ENCODE results near the gene HMGB1. TPM values are rescaled to one million over a fixed set of nuclear protein-coding genes. Genes with fewer than 3 reads are reported as not detected.
A peak's percentile ranks its signal among the peaks of the same experiment; 100 is the strongest.

The HMGB1 gene
- 1,487 and 1,662 TPM in 2 replicates for total RNA-seq (2014; rRNA removed; shearing (Covaris generic))

GRCh38 chr13:30465593-30466357, at the start of gene HMGB1:
Gene HMGB1, minus strand, starts transcription at chr13:30465936. Its CDS starts 2,256 bp downstream, at chr13:30463680.
- Histone ChIP-seq H3K4me1 (peaks cover 20% of the 10 kb centered on the region), H3K27ac (peak within 1 kb of the TSS; percentile 97)

GRCh38 chr13:30510811-30511371, 45.2 kb upstream of the HMGB1 start:
- no peak for DNase-seq

More at GRCh38 chr13:30465593-30466357, at the start of gene HMGB1:
- Histone ChIP-seq H3K27me3 (no peaks in the 10 kb centered on the region), H3K4me3 (peak within 1 kb of the TSS; percentile 99), H3K9me3 (replicated peaks) (no peaks in the 10 kb centered on the region), H3K36me3 (peaks cover 31% of the 10 kb centered on the region)
- DNase-seq, result peak; percentile 100

GRCh38 chr13:30510091-30510490, 44.4 kb upstream of the HMGB1 start:
- DNase-seq, result no peak
- Histone ChIP-seq H3K27ac (no peak overlapping the region), H3K4me3 (no peak overlapping the region), H3K4me1 (no peaks in the 10 kb centered on the region), H3K27me3 (no peaks in the 10 kb centered on the region), H3K9me3 (replicated peaks) (no peaks in the 10 kb centered on the region), H3K36me3 (no peaks in the 10 kb centered on the region)

More at GRCh38 chr13:30510811-30511371, 45.2 kb upstream of the HMGB1 start:
- no peak overlapping the region for H3K27ac ChIP-seq
- no peak overlapping the region for H3K4me3 ChIP-seq
- H3K9me3 ChIP-seq (replicated peaks), result no peaks in the 10 kb centered on the region
- H3K4me1 ChIP-seq, result no peaks in the 10 kb centered on the region
- no peaks in the 10 kb centered on the region for H3K27me3 ChIP-seq
- no peaks in the 10 kb centered on the region for H3K36me3 ChIP-seq

- Histone ChIP-seq H3K4me1 (no peaks in the 10 kb centered on the region), H3K4me3 (no peak overlapping the region), H3K27ac (no peak overlapping the region), H3K27me3 (no peaks in the 10 kb centered on the region), H3K36me3 (no peaks in the 10 kb centered on the region), H3K9me3 (replicated peaks) (no peaks in the 10 kb centered on the region)
- DNase-seq, result no peak
Observed at GRCh38 chr13:30509254-30510050, 43.7 kb upstream of the HMGB1 start.

GRCh38 chr13:30504081-30504480, 38.3 kb upstream of the HMGB1 start:
- no peaks in the 10 kb centered on the region for H3K4me1 ChIP-seq
- no peaks in the 10 kb centered on the region for H3K9me3 ChIP-seq (replicated peaks)
- DNase-seq, result no peak
- no peak overlapping the region for H3K27ac ChIP-seq
- H3K36me3 ChIP-seq, result no peaks in the 10 kb centered on the region
- peaks cover 5% of the 10 kb centered on the region; the same call in 1 of the 2 replicates for H3K27me3 ChIP-seq
- no peak overlapping the region for H3K4me3 ChIP-seq

- Histone ChIP-seq H3K9me3 (replicated peaks) (no peaks in the 10 kb centered on the region), H3K27me3 (peaks cover 5% of the 10 kb centered on the region; the same call in 1 of the 2 replicates), H3K4me1 (no peaks in the 10 kb centered on the region), H3K4me3 (no peak overlapping the region), H3K27ac (no peak overlapping the region), H3K36me3 (no peaks in the 10 kb centered on the region)
- no peak for DNase-seq
Observed at GRCh38 chr13:30502237-30502636, 36.5 kb upstream of the HMGB1 start.

- Histone ChIP-seq H3K9me3 (replicated peaks) (no peaks in the 10 kb centered on the region), H3K27me3 (peaks cover 5% of the 10 kb centered on the region; the same call in 1 of the 2 replicates), H3K36me3 (no peaks in the 10 kb centered on the region), H3K27ac (no peak overlapping the region), H3K4me3 (no peak overlapping the region), H3K4me1 (no peaks in the 10 kb centered on the region)
- DNase-seq, result no peak
Observed at GRCh38 chr13:30499338-30499737, 33.6 kb upstream of the HMGB1 start.

- Histone ChIP-seq H3K9me3 (replicated peaks) (no peaks in the 10 kb centered on the region), H3K4me3 (no peak overlapping the region)
- DNase-seq, result no peak
Observed at GRCh38 chr13:30496147-30496546, 30.4 kb upstream of the HMGB1 start.

GRCh38 chr13:30495746-30496145, 30.0 kb upstream of the HMGB1 start:
- Histone ChIP-seq H3K27ac (no peak overlapping the region), H3K27me3 (no peaks in the 10 kb centered on the region), H3K4me3 (no peak overlapping the region), H3K4me1 (no peaks in the 10 kb centered on the region), H3K9me3 (replicated peaks) (no peaks in the 10 kb centered on the region; the same call in 1 of the 2 replicates), H3K36me3 (no peaks in the 10 kb centered on the region)
- DNase-seq, result no peak

More at GRCh38 chr13:30496147-30496546, 30.4 kb upstream of the HMGB1 start:
- H3K27me3 ChIP-seq, result no peaks in the 10 kb centered on the region
- no peaks in the 10 kb centered on the region for H3K4me1 ChIP-seq
- H3K36me3 ChIP-seq, result no peaks in the 10 kb centered on the region
- no peak overlapping the region for H3K27ac ChIP-seq

GRCh38 chr13:30493658-30494381, 28.1 kb upstream of the HMGB1 start:
- Histone ChIP-seq H3K36me3 (no peaks in the 10 kb centered on the region), H3K4me1 (no peaks in the 10 kb centered on the region), H3K27ac (no peak overlapping the region), H3K9me3 (replicated peaks) (no peaks in the 10 kb centered on the region; the same call in 1 of the 2 replicates), H3K4me3 (no peak overlapping the region), H3K27me3 (no peaks in the 10 kb centered on the region)
- no peak for DNase-seq

- Histone ChIP-seq H3K4me1 (peaks cover 6% of the 10 kb centered on the region; the same call in 1 of the 2 replicates), H3K27me3 (0 out of 2 replicates have a peak, but pooled peaks cover 4% of the 10 kb centered on the region), H3K36me3 (no peaks in the 10 kb centered on the region), H3K9me3 (replicated peaks) (no peaks in the 10 kb centered on the region; the same call in 1 of the 2 replicates), H3K27ac (no peak overlapping the region), H3K4me3 (no peak overlapping the region)
- DNase-seq, result no peak
Observed at GRCh38 chr13:30487075-30487470, 21.3 kb upstream of the HMGB1 start.

- Histone ChIP-seq H3K4me3 (no peak overlapping the region), H3K27me3 (0 out of 2 replicates have a peak, but pooled peaks cover 4% of the 10 kb centered on the region)
- DNase-seq, result peak; percentile 37 to 48
Observed at GRCh38 chr13:30486230-30487074, 20.7 kb upstream of the HMGB1 start.

GRCh38 chr13:30481241-30481760, 15.6 kb upstream of the HMGB1 start:
- DNase-seq, result no peak
- H3K4me1 ChIP-seq, result peaks cover 18% of the 10 kb centered on the region

More at GRCh38 chr13:30486230-30487074, 20.7 kb upstream of the HMGB1 start:
- peaks cover 6% of the 10 kb centered on the region; the same call in 1 of the 2 replicates for H3K4me1 ChIP-seq
- H3K36me3 ChIP-seq, result no peaks in the 10 kb centered on the region
- no peak overlapping the region for H3K27ac ChIP-seq
- no peaks in the 10 kb centered on the region; the same call in 1 of the 2 replicates for H3K9me3 ChIP-seq (replicated peaks)

More at GRCh38 chr13:30481241-30481760, 15.6 kb upstream of the HMGB1 start:
- H3K9me3 ChIP-seq (replicated peaks), result no peaks in the 10 kb centered on the region
- no peaks in the 10 kb centered on the region for H3K36me3 ChIP-seq
- no peaks in the 10 kb centered on the region for H3K27me3 ChIP-seq
- no peak overlapping the region for H3K27ac ChIP-seq
- H3K4me3 ChIP-seq, result no peak overlapping the region

All from SJCRH30 (cell line).